ENCODE measurements around the gene IFI27L2. TPM values are rescaled to one million over a fixed set of nuclear protein-coding genes. Genes with fewer than 3 reads are reported as not detected.

Gene IFI27L2
- total and polyA plus RNA-seq, 8 donors = 4.9 to 133 (median 43.3) TPM

DNA sequence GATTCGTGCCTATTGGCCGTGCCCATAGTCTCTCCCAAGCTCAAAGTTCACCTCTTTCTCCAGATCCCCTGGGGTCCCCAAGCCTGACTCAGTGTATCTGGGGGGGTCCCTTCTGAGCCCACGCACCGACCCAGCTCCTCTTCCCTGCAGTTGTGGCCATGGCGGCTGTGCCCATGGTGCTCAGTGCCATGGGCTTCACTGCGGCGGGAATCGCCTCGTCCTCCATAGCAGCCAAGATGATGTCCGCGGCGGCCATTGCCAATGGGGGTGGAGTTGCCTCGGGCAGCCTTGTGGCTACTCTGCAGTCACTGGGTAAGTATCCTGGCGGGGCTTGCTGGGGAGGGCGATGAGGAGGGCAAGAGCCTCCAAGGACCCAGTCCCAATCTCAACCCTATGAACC lies 13.8 kb downstream of the IFI27L2 start:
- peak overlapping the region in 3 of 5 donors; percentile 61 to 93 (median 84) for H3K27ac ChIP-seq
- no peaks in the 10 kb centered on the region for H3K36me3 ChIP-seq
- H3K9me3 ChIP-seq = peaks cover 0 to 18% (median 15%) of the 10 kb centered on the region in 4 donors
- peaks cover 14 to 32% (median 29%) of the 10 kb centered on the region in 4 donors for H3K4me1 ChIP-seq
- WGBS, 5 donors = 85 to 95% (median 91%) methylated on average over 15 of the region's 15 CpGs
- DNase-seq = peak in 1 of 2 donors; percentile 23
- intact Hi-C loops (cut with DNase I; ENCODE audit: low total_unique reads) = no loop called here
- TF ChIP-seq POLR2A (IDR thresholded peaks at IDR 0.05) (no peak), POLR2AphosphoS5 (IDR thresholded peaks at IDR 0.05) (no peak), EP300 (IDR thresholded peaks at IDR 0.05) (no peak)
- TF ChIP-seq, protein P1, sequence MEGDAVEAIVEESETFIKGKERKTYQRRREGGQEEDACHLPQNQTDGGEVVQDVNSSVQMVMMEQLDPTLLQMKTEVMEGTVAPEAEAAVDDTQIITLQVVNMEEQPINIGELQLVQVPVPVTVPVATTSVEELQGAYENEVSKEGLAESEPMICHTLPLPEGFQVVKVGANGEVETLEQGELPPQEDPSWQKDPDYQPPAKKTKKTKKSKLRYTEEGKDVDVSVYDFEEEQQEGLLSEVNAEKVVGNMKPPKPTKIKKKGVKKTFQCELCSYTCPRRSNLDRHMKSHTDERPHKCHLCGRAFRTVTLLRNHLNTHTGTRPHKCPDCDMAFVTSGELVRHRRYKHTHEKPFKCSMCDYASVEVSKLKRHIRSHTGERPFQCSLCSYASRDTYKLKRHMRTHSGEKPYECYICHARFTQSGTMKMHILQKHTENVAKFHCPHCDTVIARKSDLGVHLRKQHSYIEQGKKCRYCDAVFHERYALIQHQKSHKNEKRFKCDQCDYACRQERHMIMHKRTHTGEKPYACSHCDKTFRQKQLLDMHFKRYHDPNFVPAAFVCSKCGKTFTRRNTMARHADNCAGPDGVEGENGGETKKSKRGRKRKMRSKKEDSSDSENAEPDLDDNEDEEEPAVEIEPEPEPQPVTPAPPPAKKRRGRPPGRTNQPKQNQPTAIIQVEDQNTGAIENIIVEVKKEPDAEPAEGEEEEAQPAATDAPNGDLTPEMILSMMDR (IDR thresholded peaks at IDR 0.05) = no peak
- no peaks in the 10 kb centered on the region for H3K27me3 ChIP-seq
- no peak overlapping the region for H3K4me3 ChIP-seq

DNA sequence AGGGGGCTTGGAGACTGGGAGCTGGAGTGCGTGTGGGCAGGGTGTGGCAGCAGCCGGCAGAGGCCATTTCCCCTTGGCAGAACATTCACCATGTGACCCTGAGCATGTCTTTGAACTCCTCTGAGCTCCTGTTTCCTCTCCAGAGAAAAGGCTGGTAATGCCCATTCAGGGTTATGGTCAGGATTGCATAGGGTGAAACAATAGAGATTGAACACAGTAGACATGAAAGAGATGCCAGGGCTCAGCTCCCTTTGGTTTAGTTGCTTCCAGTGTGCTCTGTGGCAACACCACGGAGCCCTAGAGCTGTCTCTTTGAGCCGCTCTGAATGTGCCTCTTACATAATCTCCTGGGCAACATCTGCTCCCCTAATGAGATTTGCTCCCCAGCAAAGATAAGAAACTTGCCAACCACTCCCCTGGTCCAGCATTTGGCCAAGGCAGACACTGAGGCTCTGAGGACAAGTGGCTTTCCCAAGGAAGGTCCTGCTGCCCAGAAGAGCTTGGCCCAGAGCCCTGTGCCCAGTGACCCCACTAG lies 14.3 kb downstream of the IFI27L2 start:
- H3K36me3 ChIP-seq = no peaks in the 10 kb centered on the region
- 19 to 35% (median 22%) methylated on average over 3 to 4 of the region's 4 CpGs for WGBS, 5 donors
- no peaks in the 10 kb centered on the region for H3K27me3 ChIP-seq
- H3K4me1 ChIP-seq = peaks cover 14 to 35% (median 30%) of the 10 kb centered on the region in 4 donors
- no peak overlapping the region for H3K4me3 ChIP-seq
- intact Hi-C loops (cut with DNase I; ENCODE audit: low total_unique reads) = no loop called here
- TF ChIP-seq POLR2A (IDR thresholded peaks at IDR 0.05) (no peak), POLR2AphosphoS5 (IDR thresholded peaks at IDR 0.05) (peak in 1 of 3 donors; percentile 17)
- peak; percentile 34 to 56 for DNase-seq
- peak overlapping the region; percentile 54 to 93 (median 61) for H3K27ac ChIP-seq
- H3K9me3 ChIP-seq = peaks cover 0 to 13% (median 11%) of the 10 kb centered on the region in 4 donors

DNA sequence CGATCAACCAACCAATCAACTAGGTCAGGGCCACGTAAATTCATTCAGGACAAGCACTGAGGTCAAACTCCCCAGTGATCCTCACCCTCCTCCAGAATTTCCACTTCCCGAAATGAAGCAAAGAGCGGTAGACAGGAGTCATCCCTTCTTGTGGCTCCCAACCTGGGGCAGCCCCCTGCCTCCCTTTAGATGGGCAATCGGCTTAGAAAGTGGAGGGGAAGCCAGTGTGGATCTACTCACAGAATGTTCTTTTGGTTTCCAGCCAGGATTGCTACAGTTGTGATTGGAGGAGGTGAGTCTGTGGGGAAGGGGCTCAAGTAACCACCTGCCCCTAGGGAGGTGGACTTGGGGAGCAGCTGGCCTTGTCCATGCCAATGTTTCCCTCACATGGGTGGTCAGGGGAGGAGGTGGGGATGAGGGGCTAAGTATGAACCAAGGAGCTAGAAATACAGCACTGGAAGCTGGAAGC lies 14.8 kb downstream of the IFI27L2 start:
- H3K36me3 ChIP-seq = no peaks in the 10 kb centered on the region
- H3K27ac ChIP-seq = peak overlapping the region; percentile 54 to 93 (median 61)
- peak in 1 of 2 donors; percentile 18 for DNase-seq
- peaks cover 0 to 8% (median 7%) of the 10 kb centered on the region in 4 donors for H3K9me3 ChIP-seq
- intact Hi-C loops (cut with DNase I; ENCODE audit: low total_unique reads) = no loop called here
- peaks cover 14 to 40% (median 34%) of the 10 kb centered on the region in 4 donors for H3K4me1 ChIP-seq
- TF ChIP-seq EP300 (IDR thresholded peaks at IDR 0.05) (no peak), POLR2A (IDR thresholded peaks at IDR 0.05) (no peak), POLR2AphosphoS5 (IDR thresholded peaks at IDR 0.05) (no peak)
- 63 to 83% (median 80%) methylated on average over 5 of the region's 5 CpGs for WGBS, 5 donors
- H3K27me3 ChIP-seq = no peaks in the 10 kb centered on the region
- no peak overlapping the region for H3K4me3 ChIP-seq

DNA sequence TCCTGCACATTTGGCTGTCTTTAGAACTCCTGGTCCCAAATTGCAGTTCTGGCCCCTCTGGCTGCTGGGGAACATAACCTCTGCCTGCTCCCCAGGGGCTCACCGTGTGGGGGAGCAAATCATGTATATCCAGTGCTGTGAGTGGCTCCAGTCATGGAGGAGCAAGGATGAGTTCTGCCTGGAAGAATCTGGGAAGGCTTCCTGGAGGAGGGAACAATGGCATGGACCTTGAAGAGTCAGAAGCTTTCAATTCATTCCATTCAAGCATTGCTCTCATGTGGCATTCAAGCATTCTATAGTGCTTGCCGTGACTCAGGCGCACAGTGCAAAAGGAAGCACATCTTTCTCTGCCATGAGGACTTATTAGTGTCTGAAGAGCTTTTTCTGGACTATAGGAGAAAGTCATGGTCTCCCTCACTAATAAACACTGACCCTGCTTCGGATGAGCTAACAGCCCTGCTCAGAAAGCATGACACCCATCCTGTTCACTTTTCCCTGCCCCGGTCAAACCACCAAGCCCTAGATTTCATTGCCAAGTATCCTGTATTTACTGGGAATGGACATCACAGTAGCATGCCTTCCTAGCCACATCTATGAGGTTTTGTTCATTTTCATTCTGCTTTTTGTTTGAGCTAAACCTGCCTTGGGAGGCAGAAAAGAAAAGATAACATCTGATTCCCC lies 15.4 kb downstream of the IFI27L2 start:
- Histone ChIP-seq H3K27ac (peak overlapping the region in 4 of 5 donors; percentile 59 to 93 (median 72)), H3K27me3 (no peaks in the 10 kb centered on the region), H3K4me3 (peak overlapping the region in 1 of 4 donors; percentile 55), H3K9me3 (peaks cover 0 to 2% (median 1%) of the 10 kb centered on the region in 4 donors), H3K36me3 (no peaks in the 10 kb centered on the region), H3K4me1 (peaks cover 14 to 46% (median 39%) of the 10 kb centered on the region in 4 donors)
- TF ChIP-seq POLR2AphosphoS5 (IDR thresholded peaks at IDR 0.05) = no peak
- TF ChIP-seq EP300 (IDR thresholded peaks at IDR 0.05) = no peak
- no peak for TF ChIP-seq POLR2A (IDR thresholded peaks at IDR 0.05)
- TF ChIP-seq, protein P1 (IDR thresholded peaks at IDR 0.05) = no peak
- DNase-seq = peak in 1 of 2 donors; percentile 17
- intact Hi-C loops (cut with DNase I; ENCODE audit: low total_unique reads) = no loop called here
- WGBS, 5 donors = 65 to 87% (median 82%) methylated on average over 5 of the region's 5 CpGs

DNA sequence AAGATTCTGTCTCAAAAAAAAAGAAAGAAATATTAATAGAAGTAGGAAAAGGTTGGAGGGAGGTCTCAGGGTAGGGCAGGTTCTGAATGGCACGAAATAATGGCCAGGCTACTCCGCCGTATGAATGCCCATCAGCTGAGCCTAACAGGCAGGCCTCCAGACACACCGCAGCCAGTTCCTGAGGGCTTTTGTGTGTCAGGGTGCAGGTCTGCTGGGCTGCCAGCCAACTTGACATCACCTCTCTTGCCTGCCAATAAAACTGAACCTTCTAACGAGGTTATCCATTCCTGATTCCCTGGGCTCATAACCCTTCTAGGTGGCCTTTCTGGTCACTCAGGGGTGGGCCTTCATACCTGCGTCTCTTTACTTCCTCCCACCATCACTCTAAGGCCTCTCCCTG lies 15.9 kb downstream of the IFI27L2 start:
- intact Hi-C loops (cut with DNase I; ENCODE audit: low total_unique reads) = no loop called here
- TF ChIP-seq EP300 (IDR thresholded peaks at IDR 0.05) (no peak), POLR2A (IDR thresholded peaks at IDR 0.05) (no peak), POLR2AphosphoS5 (IDR thresholded peaks at IDR 0.05) (peak in 1 of 3 donors; percentile 4)
- TF ChIP-seq, protein P1 (IDR thresholded peaks at IDR 0.05) = no peak
- Histone ChIP-seq H3K27ac (peak overlapping the region in 4 of 5 donors; percentile 26 to 93 (median 72)), H3K36me3 (no peaks in the 10 kb centered on the region), H3K27me3 (no peaks in the 10 kb centered on the region), H3K4me1 (peaks cover 14 to 48% (median 39%) of the 10 kb centered on the region in 4 donors), H3K4me3 (peak overlapping the region in 1 of 4 donors; percentile 55), H3K9me3 (no peaks in the 10 kb centered on the region)
- DNase-seq = peak; percentile 71 to 82
- 24 to 41% (median 36%) methylated on average over 6 of the region's 6 CpGs for WGBS, 5 donors

Measured in stomach (tissue), 9 donors.